HUES48 (cell line): Measurements from ENCODE around the gene SERINC5.
A peak's percentile ranks its signal among the peaks of the same experiment; 100 is the strongest.
"Not testable (repeated sequence)": the region's sequence is repeated elsewhere in the genome, so short reads cannot be mapped to it uniquely, and the experiment has no call there.

Experiments used
- H3K27ac ChIP-seq: one replicate; pipeline ENCODE4 v1.7.0; 2013; ENCODE audit warnings: low read depth, low read length, inconsistent platforms
- H3K27me3 ChIP-seq: 2 replicates; pipeline ENCODE4 v1.6.1; 2013; ENCODE audit warnings: mild to moderate bottlenecking, low read length; ENCODE audit not compliant: control insufficient read depth, insufficient read depth
- H3K36me3 ChIP-seq: 2 replicates; pipeline ENCODE4 v1.6.1; 2013; ENCODE audit warnings: low read length; ENCODE audit not compliant: control insufficient read depth, insufficient read depth
- H3K4me1 ChIP-seq: 2 replicates; pipeline ENCODE4 v1.6.1; 2013; ENCODE audit warnings: mild to moderate bottlenecking, low read length; ENCODE audit not compliant: control insufficient read depth, insufficient read depth
- H3K4me3 ChIP-seq: 2 replicates; pipeline ENCODE4 v1.5.1; 2013; ENCODE audit warnings: mild to moderate bottlenecking, low read depth, low read length
- H3K9ac ChIP-seq: 2 replicates; pipeline ENCODE4 v1.6.1; 2013; ENCODE audit warnings: mild to moderate bottlenecking, low read depth, low read length, moderate library complexity
- H3K9me3 ChIP-seq: 2 replicates; pipeline ENCODE4 v1.6.1; 2013; ENCODE audit warnings: low read length; ENCODE audit not compliant: control insufficient read depth, insufficient read depth

SERINC5 gene

DNA sequence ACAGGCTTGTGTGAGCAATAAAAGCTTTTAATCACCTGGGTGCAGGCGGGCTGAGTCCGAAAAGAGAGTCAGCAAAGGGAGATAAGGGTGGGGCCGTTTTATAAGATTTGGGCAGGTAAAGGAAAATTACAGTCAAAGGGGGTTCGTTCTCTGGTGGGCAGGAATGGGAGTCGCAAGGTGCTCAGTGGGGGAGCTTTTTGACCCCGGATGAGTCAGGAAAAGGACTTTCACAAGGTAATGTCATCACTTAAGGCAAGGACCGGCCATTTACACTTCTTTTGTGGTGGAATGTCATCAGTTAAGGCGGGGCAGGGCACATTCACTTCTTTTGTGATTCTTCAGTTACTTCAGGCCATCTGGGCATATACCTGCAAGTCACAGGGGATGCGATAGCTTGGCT lies 70.3 kb downstream of the SERINC5 start:
- H3K9me3 ChIP-seq, H3K4me3 ChIP-seq, H3K36me3 ChIP-seq, H3K27me3 ChIP-seq: not testable (repeated sequence)
- H3K9ac ChIP-seq, result peak overlapping the region; percentile 48
- H3K4me1 ChIP-seq, result peaks cover 75% of the 10 kb centered on the region
- H3K27ac ChIP-seq, result peak overlapping the region; percentile 88

- H3K9me3 ChIP-seq, result no peaks in the 10 kb centered on the region
- H3K27ac ChIP-seq, result peak overlapping the region; percentile 88
- peak overlapping the region; percentile 24 for H3K9ac ChIP-seq
- no peak overlapping the region for H3K4me3 ChIP-seq
- no peaks in the 10 kb centered on the region for H3K27me3 ChIP-seq
- peaks cover 80% of the 10 kb centered on the region for H3K4me1 ChIP-seq
- peaks cover 9% of the 10 kb centered on the region for H3K36me3 ChIP-seq
Observed at GRCh38 chr5:80185095-80185494, 70.8 kb downstream of the SERINC5 start.

GRCh38 chr5:80184235-80185023 lies 71.4 kb downstream of the SERINC5 start:
- Histone ChIP-seq H3K36me3 (peaks cover 9% of the 10 kb centered on the region), H3K4me1 (peaks cover 77% of the 10 kb centered on the region), H3K27ac (peak overlapping the region; percentile 88), H3K27me3 (no peaks in the 10 kb centered on the region), H3K4me3 (peak overlapping the region; percentile 40), H3K9ac (peak overlapping the region; percentile 58), H3K9me3 (no peaks in the 10 kb centered on the region)

- Histone ChIP-seq H3K4me3 (peak overlapping the region; percentile 40), H3K4me1 (peaks cover 72% of the 10 kb centered on the region), H3K27ac (peak overlapping the region; percentile 88), H3K9ac (peak overlapping the region; percentile 58)
- H3K9me3 ChIP-seq, H3K27me3 ChIP-seq, H3K36me3 ChIP-seq: not testable (repeated sequence)
Observed at GRCh38 chr5:80183728-80184234, 72.1 kb downstream of the SERINC5 start.

DNA sequence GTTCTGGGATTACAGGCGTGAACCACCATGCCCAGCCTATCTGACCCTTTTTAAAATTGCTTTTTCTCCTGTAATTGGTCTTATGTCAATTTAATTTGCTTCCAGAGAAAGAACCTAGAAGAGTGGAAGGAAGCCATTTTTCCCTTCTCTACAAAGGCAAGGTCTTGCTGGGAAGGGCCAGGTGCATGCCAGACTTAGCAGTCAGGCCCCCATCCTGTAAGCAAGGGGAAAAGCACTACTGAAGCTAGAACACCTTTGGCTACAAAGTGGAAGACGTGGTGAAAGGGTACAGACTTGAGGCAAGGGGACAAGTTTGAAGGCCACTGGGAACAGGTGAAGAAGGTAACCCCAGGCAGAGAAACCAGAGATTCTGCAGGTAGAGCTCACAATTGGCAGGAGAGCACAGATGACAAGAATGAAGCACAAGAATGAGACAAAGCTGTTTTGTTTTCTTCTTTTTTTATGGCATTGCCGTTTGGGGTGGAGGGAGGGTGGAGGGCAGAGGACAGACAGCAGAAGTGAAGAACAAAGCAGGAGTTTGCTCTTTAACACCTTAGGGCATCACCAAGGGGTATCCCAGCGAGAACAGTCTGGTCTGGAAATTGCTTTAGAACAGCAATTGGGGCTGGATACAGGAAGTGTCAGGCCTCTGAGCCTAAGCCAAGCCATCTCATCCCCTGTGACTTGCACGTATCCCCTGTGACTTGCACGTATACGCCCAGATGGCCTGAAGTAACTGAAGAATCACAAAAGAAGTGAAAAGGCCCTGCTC lies 72.9 kb downstream of the SERINC5 start:
- peak overlapping the region; percentile 84 for H3K27ac ChIP-seq
- no peaks in the 10 kb centered on the region for H3K27me3 ChIP-seq
- peaks cover 68% of the 10 kb centered on the region for H3K4me1 ChIP-seq
- H3K9me3 ChIP-seq, result no peaks in the 10 kb centered on the region
- H3K4me3 ChIP-seq, result no peak overlapping the region
- peak overlapping the region; percentile 42 for H3K9ac ChIP-seq
- H3K36me3 ChIP-seq, result peaks cover 9% of the 10 kb centered on the region

DNA sequence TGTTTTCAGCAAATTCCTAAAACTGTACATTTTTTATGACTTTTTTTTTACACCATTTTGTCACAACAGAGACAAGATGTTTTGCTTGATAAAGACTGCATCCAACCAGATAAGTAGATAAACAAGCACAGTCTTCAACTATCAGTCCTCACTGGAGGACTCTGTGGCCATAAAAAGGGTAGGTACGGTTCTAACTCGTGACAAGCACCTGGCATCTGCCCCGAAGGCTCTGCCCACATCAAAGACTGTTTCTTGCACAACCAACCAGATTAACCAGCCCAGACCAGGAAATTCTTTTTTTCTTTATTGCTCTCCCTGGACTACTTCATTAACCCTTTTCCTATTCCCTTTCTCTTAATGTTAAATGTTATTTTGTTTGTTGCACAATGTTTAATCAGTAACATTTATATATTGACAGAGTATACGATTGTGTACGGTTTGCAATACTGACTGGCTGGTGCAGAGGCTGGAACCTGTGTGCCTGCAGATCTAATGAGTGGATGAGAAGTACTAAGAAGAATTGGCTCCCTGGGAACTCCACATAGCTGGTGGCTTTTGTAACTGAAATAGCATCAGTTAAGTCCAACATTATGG lies 74.1 kb downstream of the SERINC5 start:
- Histone ChIP-seq H3K9me3 (no peaks in the 10 kb centered on the region), H3K27me3 (no peaks in the 10 kb centered on the region), H3K27ac (no peak overlapping the region), H3K9ac (no peak overlapping the region), H3K4me1 (peaks cover 56% of the 10 kb centered on the region), H3K4me3 (no peak overlapping the region), H3K36me3 (peaks cover 22% of the 10 kb centered on the region)

GRCh38 chr5:80177236-80177635 lies 78.6 kb downstream of the SERINC5 start:
- Histone ChIP-seq H3K9me3 (no peaks in the 10 kb centered on the region), H3K27me3 (no peaks in the 10 kb centered on the region), H3K36me3 (peaks cover 47% of the 10 kb centered on the region), H3K4me1 (peaks cover 30% of the 10 kb centered on the region), H3K27ac (no peak overlapping the region), H3K4me3 (no peak overlapping the region), H3K9ac (no peak overlapping the region)

DNA sequence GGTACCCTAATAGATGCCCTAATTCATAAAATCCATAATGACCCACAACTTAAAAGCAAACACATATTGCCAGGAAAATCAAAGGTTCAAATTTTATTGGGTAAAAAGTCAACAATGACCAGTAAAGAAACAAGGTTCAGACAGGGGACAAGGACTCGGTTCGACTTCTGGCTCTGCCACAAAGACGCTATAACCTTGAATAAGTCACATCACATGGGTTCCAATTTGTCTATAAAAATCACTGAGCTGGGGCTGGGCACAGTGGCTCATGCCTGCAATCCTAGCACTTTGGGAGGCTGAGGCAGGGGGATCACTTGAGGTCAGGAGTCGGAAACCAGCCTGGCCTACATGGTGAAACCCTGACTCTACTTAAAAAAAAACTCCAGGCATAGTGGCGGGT lies 80.5 kb downstream of the SERINC5 start:
- Histone ChIP-seq H3K9ac (no peak overlapping the region), H3K9me3 (no peaks in the 10 kb centered on the region), H3K27me3 (no peaks in the 10 kb centered on the region), H3K4me3 (no peak overlapping the region), H3K36me3 (peaks cover 55% of the 10 kb centered on the region), H3K4me1 (peaks cover 11% of the 10 kb centered on the region), H3K27ac (no peak overlapping the region)

DNA sequence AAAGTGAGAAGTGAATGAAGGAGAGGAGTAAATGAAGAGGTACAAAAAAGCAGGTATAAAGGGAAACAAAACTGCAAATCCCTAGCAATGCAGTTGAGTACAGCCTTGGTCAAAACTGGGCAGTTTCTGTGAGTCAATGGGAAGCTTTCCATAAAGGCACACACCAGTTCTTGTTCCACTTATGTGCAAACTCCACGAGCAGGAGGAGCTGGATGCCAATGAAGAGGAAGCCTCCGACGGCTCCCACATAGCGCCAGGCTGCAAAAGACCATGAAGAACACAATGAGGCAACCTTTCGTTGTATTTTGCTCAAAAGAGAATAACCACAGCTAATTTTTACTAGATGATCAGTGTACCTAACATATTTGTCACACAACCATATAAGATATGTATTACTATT lies 81.1 kb downstream of the SERINC5 start:
- Histone ChIP-seq H3K27ac (no peak overlapping the region), H3K9me3 (no peaks in the 10 kb centered on the region), H3K27me3 (no peaks in the 10 kb centered on the region), H3K9ac (no peak overlapping the region), H3K4me3 (no peak overlapping the region), H3K36me3 (peaks cover 60% of the 10 kb centered on the region), H3K4me1 (peaks cover 9% of the 10 kb centered on the region)

- Histone ChIP-seq H3K9me3 (no peaks in the 10 kb centered on the region), H3K36me3 (peaks cover 73% of the 10 kb centered on the region), H3K4me3 (no peak overlapping the region), H3K27me3 (no peaks in the 10 kb centered on the region), H3K27ac (no peak overlapping the region), H3K9ac (no peak overlapping the region), H3K4me1 (peaks cover 7% of the 10 kb centered on the region)
Observed at GRCh38 chr5:80172067-80172695, 83.7 kb downstream of the SERINC5 start.
